HFF-Myc (cell line): ENCODE results near the gene ADAMTS16.

Source experiments
- DNase-seq: peaks from one replicate; pipeline ENCODE4 v3.0.0-alpha.2; 2011; ENCODE audit warnings: low read depth; ENCODE audit errors: extremely low read depth
- H3K4me3 ChIP-seq: replicated peaks from 2 replicates; pipeline ENCODE4 v1.5.1; 2011; ENCODE audit warnings: low read depth, mild to moderate bottlenecking, control low read depth, low read length
- TF ChIP-seq, protein P1 (sequence below): IDR thresholded peaks from 2 replicates; pipeline ENCODE4 v1.5.1; 2012; ENCODE audit warnings: mild to moderate bottlenecking, low read depth, low read length, control low read depth; ENCODE audit errors: missing control alignments

ADAMTS16 gene

DNA sequence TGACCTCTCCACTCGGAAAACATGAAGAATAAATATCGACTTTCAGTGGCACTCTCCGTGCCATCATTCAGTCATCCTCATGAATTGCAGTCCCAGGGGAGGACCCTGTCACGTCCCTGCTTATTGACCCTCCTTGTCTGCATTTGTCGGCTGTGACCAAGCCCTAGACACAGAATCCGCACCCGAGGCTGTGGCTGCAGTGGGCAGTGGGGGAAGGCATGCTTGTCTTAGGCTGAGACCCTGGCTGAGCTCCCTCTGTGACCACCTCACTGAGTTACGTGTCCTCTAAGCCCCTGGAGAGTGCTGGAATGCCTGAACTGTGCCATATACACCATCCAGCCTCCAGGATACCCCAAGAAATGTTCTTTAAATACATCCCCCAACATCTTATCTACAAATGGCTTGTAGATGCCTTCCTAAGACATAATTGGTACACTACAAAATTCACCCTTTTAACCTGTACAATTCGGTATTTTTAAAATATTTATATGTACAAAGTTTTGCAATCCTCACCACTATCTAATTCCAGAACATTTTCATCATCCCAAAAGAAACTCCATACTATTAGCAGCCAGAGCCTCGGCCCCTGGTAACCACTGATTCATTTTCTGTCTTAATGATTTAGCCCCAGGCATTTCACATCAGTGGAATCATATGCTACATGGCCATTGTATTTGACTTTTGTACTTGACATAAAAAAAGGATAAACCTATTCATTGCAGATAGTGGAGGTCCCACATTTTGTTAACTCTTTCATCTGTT lies 201.6 kb downstream of the ADAMTS16 start:
- no peak overlapping the region for H3K4me3 ChIP-seq
- TF ChIP-seq, protein P1, sequence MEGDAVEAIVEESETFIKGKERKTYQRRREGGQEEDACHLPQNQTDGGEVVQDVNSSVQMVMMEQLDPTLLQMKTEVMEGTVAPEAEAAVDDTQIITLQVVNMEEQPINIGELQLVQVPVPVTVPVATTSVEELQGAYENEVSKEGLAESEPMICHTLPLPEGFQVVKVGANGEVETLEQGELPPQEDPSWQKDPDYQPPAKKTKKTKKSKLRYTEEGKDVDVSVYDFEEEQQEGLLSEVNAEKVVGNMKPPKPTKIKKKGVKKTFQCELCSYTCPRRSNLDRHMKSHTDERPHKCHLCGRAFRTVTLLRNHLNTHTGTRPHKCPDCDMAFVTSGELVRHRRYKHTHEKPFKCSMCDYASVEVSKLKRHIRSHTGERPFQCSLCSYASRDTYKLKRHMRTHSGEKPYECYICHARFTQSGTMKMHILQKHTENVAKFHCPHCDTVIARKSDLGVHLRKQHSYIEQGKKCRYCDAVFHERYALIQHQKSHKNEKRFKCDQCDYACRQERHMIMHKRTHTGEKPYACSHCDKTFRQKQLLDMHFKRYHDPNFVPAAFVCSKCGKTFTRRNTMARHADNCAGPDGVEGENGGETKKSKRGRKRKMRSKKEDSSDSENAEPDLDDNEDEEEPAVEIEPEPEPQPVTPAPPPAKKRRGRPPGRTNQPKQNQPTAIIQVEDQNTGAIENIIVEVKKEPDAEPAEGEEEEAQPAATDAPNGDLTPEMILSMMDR = no peak
- no peak for DNase-seq

DNA sequence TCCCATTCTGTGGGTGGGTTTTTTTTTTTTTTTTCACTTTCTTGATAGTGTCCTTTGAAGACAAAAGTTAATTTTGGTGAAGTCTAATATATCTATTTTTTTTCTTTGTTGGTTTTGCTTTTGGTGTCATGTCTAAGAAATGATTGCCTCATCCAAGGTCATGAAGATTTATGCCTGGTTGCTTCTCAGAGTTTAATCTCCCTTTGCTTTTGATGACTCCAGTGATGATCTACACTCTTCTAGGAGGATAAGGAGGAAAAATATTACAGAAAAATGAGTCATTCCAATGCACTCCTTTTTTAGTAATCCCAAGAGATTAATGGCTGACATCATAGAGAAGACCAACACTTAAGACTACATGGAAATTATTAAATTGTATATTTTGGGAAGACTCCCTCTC lies 202.7 kb downstream of the ADAMTS16 start:
- TF ChIP-seq, protein P1 = no peak
- H3K4me3 ChIP-seq = no peak overlapping the region
- no peak for DNase-seq

DNA sequence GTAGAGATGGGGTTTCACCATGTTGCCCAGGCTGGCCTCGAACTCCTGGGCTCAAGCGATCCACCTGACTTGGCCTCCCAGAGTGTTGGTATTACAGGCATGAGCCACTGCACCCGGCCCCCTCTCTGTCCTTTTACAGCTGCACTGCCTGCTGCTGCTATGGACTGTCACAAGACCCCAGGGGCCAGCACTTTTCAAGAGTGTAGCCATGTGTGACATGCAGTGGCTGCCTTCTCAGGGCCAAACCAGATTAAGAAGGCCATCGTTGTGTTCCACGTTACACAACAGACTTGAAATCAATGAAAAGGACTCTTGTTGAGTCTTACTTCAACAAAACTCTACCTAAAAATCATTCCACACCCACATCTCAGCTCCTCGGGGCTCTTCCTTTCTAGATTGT lies 203.4 kb downstream of the ADAMTS16 start:
- H3K4me3 ChIP-seq = no peak overlapping the region
- TF ChIP-seq, protein P1 = no peak
- DNase-seq = no peak

DNA sequence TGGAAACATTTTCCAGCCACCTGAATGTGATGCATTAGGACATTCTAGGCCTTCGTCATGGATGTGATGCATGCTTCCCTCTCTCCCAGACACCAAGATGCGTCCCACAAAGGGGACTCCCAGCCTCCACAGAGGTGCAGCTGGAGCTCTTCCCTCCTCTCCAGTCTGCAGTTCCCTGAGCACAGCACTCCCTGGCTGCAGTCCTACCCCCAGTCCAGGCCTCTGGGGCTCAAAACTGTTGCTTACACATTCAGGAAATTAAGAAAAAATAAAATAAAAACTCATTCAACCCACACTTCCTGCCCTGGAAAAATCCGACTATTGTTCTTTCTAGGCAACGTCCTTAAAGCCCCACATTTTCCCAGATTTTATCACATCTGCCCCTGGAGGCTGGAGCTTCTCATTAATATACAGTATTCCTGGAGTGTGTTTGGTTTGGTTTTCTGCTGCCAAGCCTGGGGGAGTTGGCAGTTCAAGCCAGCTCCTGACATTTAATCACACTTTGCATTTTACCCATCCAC lies 204.0 kb downstream of the ADAMTS16 start:
- no peak for DNase-seq
- no peak overlapping the region for H3K4me3 ChIP-seq
- TF ChIP-seq, protein P1 = no peak

DNA sequence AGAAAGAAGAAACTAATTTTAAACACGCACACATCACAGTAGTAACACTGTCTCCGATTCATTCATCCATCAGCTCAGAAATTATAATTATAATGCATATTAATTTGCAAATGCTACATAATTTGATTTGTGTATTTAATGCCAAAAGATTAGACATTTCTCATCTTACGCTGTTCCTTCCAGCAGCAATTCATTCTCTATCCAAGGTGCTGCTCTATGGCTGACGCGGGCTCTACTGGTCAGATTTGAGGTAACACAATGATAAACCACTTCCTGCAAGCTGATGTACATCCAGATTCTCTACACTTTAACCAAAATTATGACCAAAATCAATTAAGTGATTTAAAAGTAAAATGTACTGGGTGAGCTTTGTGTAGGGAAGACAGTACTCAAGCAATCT lies 204.5 kb downstream of the ADAMTS16 start:
- H3K4me3 ChIP-seq = no peak overlapping the region
- no peak for DNase-seq
- TF ChIP-seq, protein P1 = no peak

DNA sequence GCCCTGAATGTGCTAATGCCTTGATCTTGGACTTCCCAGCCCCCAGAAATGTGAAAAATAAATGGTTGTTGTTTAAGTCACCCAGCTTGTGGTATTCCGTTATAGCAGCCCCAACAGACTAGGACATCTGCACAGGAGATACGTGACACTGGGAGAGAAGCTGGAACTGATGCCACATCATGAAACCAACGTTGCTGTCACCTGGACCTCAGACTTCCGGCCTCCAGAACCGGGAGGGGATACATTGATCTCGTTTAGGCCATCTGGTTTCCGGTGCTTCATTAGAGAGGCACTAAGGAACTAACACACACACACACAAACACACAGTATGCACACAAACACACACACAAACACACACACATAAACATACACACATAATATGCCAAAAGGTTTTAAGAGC lies 207.3 kb downstream of the ADAMTS16 start:
- no peak for DNase-seq
- TF ChIP-seq, protein P1 = no peak
- no peak overlapping the region for H3K4me3 ChIP-seq
